NCI-H2227 (cell line): Measurements from ENCODE around the gene BATF.

Experiments used
- DNase-seq: peaks from one replicate; lab custom pipeline; 2025; ENCODE audit not compliant: unreplicated experiment; lab: John Stamatoyannopoulos, UW

BATF gene

DNA sequence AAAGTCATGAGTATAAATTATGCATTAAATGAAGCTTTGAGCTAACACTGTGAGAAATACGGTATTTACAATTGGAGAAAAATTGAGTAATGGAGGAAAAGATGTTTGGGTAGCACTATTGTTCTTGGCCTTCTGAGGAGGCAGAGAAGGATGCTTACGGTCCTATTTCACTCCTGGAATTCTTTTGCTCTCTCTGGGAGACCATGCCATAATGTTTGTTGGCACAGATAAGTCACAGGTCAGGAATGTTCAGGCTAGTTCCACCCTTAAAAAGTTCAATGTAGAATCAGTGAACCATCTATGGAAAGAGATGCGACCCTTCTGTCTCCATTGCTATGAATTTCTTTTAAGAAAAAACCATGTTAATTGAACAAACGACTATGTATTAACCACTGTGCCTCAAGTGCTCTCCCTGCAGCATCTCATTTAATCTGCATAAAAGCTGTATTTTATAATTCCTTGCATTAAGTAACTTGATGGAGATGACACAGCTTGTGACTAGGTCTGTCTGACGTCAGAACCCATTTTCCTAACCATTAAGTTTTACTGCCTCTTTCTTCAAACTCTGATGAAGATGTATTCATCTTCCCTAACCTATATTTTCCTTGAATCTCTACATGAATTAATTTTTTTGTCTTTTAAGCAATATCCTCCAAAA, 9.5 kb downstream of the BATF start:
- no peak for DNase-seq

DNA sequence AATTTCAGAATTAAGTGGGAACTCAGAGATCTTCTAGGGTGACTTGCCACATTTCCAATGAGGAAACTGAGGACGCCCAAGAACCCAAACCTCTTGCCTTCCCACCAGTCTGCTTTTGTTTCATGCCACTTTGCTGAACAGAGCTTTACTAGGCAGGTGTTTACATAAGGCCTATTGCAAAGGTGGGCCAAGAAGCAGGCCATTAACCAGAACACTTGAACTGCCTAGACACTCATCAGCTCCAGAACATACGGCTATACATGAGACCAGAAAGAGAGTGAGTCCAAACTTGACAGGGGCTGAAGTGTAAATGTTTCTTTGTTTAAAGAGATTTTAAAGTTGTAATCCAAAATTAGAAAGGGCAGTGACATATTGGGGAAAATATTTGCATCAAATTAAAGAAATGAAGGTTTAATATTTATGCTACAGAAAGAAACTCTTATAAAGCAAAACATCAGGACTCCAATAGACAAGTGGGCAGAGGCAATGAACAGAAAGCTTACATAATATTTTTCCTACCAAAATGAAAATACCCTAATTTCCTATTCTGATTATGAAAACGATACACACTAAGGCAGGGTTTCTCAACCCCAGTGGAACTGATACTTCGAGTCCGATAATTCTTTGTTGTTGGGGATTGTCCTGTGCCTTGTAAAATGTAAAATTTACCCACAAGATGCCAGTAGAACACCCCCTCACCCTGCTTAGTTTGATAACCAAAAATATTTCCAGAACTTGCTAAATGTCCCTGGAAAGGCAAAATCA, 11.7 kb downstream of the BATF start:
- no peak for DNase-seq

DNA sequence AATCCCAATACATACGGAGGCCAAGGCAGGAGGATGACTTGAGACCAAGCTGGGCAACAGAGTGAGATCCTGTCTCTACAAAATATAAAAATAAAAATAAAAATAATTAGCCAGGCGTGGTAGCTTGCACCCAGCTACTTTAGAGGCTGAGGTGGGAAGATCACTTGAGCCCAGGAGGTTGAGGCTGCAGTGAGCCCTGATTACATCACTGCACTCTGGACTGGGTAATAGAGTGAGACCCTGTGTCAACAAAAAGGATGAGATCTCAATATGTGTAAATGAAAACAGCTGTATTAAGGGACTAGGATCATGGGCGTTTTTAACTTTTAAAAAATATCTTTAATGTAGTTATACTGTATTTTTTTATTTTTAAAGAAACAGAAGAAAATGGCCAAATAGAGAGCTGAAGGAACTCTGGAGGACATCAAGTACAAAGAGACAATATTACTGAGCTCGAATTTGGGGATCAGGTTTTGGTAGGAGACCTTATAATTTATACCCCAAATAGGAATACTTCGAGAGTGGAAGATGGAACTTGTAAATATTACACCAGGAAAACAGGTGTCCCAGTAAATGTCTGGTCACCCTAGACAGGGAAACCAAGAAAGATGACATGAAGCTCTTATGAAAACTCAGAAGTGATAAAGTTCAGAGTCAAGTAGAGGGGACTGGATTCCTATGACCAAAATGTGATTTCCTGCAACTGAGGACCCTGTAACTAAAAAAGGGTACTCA, 13.1 kb downstream of the BATF start:
- no peak for DNase-seq

DNA sequence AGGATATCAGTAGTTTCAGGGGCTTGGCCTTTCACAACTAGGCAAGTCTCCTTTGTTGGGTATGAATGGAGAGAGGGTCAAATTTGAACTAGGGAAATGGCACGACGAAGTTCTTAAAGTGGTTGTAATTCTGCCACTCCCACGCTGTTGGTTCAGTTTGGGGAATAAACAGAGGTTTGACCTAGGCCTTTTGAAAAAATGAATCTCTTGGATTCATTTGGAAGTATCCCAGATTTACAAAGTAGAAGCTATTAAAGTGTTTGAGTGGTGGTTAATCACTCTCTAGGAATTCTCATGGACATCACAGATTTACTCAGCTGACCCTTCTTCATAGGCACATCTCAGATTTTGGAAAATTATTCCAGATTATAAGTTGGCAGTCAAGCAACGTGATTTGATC, 14.8 kb downstream of the BATF start:
- DNase-seq, result no peak

DNA sequence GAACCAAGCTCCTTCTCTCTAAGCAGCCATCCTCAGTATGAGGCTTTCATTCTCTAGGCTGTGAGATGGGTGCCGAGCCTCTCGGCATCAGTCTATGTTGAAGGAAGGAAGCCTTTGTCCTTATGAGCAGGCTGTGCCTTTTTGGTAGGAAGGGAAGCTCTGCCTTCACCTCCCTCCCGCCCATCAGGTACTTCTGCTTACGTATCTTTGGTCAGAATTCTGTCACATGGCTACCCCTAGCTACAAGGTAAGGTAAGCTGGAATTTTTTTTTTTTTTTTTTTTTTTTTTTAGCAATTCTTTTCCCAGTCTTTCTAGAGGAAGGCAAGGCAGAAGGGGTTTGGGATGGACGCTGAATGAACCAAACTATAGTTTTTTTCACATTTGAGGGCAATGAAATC, 16.9 kb downstream of the BATF start:
- no peak for DNase-seq

DNA sequence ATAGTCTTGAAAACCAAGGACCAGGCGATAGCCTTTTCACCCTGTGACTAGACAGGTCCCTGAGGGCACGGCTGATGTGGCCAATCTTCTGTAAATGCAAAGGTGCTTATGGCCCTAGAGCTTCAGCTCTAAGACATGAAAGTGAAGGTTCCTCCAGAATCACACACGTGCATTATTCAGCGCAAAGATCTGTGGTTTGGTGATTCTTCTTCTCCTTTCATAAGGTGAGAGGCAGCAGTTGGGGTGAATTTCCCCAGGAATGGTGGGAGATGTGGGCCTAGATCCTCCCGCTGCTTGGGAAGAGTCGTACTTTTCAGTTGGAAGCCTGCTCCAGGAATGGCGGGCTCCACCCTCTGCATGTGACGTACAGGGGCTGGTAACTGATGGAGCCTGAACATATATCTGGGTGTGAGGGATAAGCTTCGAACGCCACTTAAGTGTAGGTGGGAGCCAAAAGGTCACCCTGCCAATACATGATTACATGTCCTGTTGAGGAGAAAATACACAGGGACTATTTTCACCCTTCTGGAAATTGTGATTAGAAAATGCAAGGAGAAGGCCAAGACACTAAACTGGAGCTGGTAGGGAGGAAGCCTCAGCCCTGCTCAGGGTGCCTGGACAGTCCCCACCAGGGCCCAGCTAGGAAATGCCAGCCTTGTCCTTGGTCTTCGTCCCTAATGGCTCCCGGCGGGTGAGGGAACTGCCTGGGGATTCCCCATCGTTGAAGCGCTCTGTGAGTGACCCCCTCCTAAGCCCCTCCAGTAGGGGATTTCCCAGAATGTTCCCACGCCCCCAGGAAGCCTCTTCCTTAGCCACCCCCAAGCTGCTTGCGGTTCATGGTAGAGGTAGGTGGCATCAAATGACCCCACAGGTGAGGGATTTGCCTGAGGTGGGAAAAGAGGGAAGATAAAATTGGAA, 17.6 kb downstream of the BATF start:
- no peak for DNase-seq

DNA sequence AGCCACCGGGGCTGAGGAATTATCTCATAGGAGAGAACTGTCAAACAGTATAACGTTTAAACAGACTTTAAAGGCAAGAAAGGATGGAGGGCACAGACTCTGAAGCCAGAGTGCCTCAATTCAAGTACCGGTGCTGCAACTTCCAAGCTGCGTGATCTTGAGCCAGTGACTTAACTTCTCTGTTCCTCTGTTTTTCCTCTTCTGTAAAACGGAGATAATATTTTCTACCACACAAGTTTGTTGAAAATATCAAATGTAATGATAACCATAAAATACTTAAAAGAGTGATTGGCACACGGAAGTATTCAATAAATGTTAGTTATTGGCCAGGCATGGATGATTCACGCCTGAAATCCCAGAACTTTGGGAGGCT, 18.2 kb downstream of the BATF start:
- DNase-seq, result no peak

DNA sequence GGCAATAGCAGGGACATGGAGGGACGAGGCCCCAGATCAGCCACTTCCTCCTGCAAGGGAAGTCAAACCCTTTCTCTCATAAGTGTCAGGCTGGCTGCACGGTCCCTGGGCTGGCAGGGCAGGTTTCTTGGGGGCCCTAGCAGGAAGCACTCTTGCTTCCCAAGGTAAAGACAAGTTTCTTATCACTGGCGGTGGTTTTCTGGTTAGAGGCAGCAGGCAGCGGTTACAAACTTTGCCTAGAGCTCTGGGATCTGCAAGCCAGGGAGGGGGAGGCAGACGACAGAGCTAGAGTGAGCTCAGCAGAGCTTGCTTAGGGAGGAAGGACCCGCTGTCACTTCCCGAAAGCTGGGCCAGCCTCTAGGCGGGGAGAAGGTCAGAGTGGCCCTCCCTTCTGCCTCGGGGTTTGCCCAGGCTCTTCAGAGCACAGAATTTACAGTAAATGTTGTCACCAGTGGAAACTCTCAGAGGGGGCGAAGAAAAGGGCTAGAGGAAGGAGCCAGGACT, 20.4 kb downstream of the BATF start:
- DNase-seq, result peak; percentile 4

DNA sequence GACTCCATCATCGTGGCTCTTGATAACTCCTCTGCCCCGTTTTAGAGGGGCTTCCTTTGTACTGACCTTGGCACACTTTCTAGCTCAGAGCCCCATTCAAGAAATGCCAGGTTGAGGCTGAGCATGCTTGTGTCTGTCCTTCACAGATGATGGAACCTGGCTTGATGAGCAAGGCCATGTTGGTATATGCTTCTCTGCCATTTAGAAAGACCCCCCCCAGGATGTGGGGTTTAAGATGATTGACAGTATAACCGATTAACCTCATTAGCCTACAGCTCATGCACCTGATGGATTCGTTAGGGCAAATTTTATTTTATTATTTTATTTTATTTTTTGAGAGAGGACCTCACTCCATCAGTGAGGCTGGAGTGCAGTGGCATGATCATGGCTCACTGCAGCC, 21.0 kb downstream of the BATF start:
- DNase-seq, result no peak

DNA sequence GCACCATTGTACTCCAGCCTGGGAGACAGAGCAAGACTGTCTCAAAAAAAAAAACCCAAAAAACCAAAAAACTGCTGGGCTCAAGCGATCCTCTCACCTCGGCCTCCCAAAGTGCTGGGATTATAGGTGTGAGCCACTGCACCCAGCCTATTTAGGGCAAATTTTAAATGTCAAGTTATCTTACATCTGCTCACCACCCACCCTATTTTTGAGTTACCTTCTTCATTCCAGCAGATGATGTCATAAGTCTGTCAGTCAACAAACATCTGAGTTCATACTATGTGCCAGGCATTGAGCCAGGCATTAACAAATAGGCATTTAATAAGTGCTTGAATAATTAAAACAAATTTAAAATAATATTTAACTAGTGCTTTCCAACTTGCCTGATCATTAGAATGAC, 21.5 kb downstream of the BATF start:
- DNase-seq, result no peak

DNA sequence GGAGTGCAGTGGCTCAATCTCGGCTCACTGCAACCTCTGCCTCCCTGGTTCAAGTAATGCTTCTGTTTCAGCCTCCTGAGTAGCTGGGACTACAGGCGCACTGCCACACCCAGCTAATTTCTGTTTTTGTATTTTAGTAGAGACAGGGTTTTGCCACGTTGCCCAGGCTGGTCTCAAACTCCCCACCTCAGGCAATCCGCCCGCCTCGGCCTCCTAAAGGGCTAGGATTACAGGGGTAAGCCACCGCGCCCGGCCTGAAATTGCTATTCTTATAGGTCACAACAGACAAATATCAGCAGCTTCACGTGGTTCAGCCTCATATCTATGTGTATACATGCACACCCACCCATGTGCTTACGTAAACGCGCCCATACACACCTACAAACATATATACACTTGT, 23.6 kb downstream of the BATF start:
- no peak for DNase-seq

DNA sequence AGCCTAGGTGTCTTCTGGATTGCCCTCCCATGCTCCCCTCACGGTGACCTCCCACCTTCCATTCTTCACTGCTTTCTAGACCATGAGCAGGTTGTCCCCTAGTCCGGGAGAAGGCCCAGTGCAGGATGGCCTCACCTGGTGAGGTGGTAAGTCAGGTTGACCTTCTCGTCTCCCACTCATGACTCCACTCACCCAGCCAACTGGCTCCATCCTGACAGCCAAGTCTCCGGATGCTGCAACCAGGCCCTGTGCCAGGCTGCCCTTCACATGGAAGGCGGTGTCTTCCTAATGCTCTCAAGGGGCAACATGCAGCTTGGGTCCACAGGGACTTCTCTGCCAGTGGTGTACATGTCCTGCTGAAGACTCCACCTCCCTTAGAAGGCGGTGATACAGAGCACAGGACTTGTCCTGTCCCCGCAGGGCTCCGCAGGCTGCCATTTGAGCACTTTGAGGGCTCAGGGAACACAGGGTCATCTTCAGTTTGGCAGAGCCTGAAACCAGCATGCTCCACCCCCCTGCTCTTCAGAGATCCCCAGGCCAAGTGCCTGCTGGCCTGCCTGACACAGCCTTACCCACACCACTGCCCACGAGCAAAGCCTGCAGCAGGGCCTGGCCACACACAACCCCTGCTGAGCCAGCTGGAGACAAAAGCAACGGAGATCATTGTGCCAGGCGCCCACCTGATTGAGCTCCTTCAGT, 25.4 kb downstream of the BATF start:
- DNase-seq, result no peak

DNA sequence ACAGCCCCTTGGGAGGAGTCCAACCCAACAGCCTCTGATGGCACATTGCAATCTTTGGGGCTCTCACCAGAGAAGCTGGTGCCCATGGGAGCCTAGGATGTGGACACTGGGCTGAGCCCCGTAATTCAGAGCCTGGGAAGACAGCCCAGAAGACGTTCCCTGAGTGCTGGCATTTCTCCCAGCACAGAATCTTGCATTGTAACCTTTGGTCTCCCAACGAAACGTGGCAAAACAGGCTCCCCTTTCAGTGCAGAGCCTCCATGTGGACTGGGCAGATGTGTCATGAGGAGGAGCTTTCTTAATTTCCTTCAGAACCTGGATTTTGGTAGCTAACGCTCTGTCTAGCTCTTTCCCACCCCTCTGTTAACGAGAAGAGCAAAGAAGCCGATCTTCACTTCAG, 26.3 kb downstream of the BATF start:
- no peak for DNase-seq

DNA sequence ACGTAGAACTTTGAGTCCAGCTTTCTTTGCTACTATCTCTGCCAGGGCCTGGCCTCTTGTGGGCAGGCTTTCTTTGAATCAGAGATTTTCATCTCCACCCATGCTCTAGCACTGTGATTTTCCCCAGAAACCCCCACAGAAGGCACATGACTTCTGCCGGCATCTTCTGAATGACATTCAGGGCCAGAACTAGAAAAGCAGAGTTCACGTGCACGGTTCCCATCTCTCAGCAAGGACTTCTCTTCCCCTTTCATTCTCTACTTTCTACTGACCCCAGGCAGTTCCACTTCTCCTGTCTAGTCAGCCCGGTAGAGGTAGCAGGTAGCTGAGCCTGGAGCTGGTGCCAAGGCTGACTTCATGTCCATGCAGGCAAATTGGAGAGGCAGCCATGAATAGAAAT, 26.9 kb downstream of the BATF start:
- DNase-seq, result no peak

DNA sequence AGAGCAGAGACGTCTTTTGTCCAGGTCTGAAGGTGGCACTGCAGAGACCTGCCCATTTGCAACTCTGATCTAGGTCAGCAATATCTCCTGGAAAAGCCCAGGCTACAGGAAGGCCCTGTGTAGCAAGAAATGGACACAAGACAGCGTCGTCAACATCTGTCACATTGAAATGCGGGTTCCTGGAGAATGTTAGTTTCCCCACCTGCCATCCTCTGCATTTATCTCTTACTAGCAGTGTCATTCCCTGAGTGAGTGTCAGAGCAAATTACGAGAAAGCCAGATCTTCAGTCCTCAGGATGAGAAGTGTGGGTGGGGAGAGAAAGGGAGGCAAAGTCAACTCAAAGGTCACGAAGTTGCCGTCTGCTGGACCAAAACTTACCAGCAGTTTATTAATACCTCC, 28.8 kb downstream of the BATF start:
- DNase-seq, result no peak

DNA sequence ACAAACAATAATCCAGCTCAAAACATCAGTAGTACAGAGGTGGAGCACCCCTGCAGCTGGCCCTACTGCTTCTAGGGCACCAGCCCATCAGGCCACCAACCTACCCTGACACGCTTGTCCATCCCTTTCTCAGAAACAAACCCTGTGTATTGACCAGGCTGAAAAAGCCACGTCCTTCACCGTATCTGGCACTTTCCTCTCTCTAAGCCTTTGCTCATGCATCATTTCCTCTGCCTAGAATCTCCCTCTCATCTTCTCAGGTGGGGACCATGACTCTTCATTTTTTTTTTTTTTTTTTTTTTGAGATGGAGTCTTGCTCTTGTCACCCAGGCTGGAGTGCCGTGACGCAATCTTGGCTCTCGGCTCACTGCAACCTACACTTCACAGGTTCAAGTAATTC, 30.9 kb downstream of the BATF start:
- DNase-seq, result no peak

DNA sequence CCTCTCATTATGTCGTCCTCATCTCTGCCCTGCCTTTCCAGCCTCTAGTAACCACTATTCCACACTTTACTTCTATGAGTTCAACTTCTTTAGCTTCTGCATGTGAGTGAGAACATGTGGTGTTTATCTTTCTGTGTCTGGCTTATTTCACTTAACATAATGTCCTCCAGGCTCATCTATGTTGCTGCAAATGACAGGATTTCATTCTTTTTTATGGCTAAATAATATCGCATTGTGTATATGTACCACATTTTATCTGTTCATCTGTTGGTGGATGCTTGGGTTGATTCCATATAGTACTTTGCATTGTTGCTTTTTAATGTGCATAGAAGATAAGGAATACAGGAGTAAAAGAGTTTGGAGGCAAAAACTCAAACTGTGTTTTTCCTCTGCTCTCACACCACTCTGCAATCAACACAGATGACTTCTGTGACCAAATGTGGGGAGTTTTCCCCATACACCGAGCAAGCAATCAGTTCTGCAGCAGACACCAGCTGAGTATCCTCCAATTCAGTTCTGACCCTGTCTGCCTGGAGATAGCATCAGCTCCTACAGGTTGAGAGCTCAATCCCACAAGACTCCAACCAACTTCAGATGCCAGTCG, 31.6 kb downstream of the BATF start:
- DNase-seq, result no peak

DNA sequence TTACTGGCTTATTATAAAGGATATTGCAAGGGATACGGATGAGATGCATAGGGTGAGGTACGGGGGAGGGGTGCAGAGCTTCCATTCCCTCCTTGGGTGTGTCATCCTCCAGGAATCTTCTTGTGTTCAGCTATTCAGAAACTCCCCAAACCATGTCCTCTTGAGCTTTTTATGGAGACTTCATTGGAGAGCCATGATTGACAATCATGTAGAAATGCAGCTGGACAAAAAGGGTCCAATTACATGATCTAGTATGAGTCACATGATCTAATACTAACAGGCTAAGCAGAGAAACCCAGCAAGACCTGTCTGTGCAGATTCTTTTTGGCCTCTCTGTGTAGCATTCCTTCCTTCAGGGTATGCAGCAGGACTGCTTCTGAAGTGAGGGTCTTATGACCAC, 32.2 kb downstream of the BATF start:
- DNase-seq, result no peak

DNA sequence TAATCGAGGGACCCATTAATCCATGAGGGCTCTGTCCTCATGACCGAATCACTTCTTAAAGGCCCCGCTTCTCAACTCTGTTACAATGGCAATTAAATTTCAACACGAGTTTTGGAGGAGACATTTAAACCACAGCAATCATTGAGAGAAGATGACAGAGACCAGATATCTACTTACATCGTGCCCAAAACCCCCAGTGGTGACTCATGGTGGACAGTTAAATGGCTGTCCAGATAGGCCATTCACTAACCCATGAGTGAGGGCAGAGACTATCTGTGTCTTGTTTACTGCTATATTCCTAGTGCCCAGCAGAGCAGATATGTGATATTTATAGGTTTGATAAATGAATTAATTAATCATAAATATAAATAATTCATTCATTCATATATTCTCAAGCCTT, 36.2 kb downstream of the BATF start:
- DNase-seq, result no peak

DNA sequence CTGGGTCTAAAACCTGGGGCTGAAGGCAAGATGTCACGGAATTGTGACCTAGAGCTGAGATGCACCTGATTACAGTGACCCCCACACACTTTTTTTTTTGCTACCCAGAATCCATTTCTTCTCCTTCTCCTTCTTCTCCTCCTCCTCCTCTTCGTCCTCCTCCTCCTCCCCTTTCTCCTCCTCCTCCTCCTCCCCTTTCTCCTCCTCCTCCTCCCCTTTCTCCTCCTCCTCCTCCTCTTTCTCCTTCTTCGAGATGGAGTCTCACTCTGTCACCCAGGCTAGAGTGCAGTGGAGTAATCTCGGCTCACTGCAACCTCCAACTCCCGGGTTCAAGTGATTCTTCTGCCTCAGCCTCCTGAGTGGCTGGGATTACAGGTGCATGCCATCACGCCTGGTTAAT, 36.8 kb downstream of the BATF start:
- DNase-seq, result no peak
